ENCODE data around the gene MED13L. TPM values are rescaled to one million over a fixed set of nuclear protein-coding genes. Genes with fewer than 3 reads are reported as not detected.

Gene MED13L
- total and polyA plus RNA-seq, 8 donors, result 10.3 to 93.8 (median 53.0) TPM

DNA sequence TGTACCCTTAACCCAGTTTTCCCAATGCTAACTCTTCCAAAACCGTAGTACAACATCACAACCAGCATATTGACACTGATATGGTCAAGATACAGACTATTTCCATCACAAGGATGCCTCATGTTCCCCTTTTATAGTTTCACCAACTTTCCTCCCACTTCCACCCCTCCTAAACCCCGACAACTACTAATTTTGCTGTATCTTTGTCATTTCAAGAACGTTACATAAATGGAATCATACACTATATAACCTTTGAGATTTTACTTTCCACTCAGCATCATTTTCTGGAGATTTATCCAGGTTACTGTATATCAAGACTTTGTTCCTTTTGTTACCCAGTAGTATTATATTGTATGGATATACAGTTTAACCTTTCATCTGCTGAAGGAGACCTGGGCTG is 88.9 kb downstream of the MED13L start:
- WGBS, 2 donors, result 76 to 79% methylated on average over 3 of the region's 3 CpGs
- H3K36me3 ChIP-seq, result no peaks in the 10 kb centered on the region
- TF ChIP-seq, protein P1, sequence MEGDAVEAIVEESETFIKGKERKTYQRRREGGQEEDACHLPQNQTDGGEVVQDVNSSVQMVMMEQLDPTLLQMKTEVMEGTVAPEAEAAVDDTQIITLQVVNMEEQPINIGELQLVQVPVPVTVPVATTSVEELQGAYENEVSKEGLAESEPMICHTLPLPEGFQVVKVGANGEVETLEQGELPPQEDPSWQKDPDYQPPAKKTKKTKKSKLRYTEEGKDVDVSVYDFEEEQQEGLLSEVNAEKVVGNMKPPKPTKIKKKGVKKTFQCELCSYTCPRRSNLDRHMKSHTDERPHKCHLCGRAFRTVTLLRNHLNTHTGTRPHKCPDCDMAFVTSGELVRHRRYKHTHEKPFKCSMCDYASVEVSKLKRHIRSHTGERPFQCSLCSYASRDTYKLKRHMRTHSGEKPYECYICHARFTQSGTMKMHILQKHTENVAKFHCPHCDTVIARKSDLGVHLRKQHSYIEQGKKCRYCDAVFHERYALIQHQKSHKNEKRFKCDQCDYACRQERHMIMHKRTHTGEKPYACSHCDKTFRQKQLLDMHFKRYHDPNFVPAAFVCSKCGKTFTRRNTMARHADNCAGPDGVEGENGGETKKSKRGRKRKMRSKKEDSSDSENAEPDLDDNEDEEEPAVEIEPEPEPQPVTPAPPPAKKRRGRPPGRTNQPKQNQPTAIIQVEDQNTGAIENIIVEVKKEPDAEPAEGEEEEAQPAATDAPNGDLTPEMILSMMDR (IDR thresholded peaks at IDR 0.05), result no peak
- FAIRE-seq (no peak), ATAC-seq (no peak), DNase-seq (no peak)
- peaks cover 11 to 20% (median 14%) of the 10 kb centered on the region in 3 donors for H3K4me1 ChIP-seq
- H3K27ac ChIP-seq, result no peak overlapping the region
- no peaks in the 10 kb centered on the region for H3K9me3 ChIP-seq
- H3K27me3 ChIP-seq, result no peaks in the 10 kb centered on the region
- H3K4me3 ChIP-seq, result no peak overlapping the region
- intact Hi-C loops (cut with DNase I), result no loop called here

DNA sequence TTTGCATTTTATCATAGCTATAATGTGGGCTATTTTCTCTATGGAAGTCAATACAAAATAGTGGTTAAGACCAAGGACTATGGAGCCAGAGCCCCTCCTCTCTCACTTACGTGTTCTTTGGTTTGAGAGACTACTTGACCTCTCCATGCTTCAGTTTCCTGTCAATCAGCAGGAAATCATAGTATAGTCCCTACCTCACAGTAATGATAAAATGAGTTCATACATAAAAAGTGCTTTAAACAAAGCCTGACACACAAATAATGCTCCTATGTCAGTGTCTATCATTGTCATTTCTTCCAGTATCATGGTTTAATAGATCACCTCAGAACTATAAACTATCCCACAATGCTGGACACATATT is 90.4 kb downstream of the MED13L start:
- Histone ChIP-seq H3K27me3 (no peaks in the 10 kb centered on the region), H3K36me3 (no peaks in the 10 kb centered on the region), H3K27ac (no peak overlapping the region), H3K4me3 (no peak overlapping the region), H3K4me1 (peaks cover 11 to 23% (median 14%) of the 10 kb centered on the region in 3 donors), H3K9me3 (no peaks in the 10 kb centered on the region)
- intact Hi-C loops (cut with DNase I), result no loop called here
- FAIRE-seq (no peak), ATAC-seq (peak in 1 of 4 donors; percentile 28), DNase-seq (no peak)
- TF ChIP-seq, protein P1 (IDR thresholded peaks at IDR 0.05), result no peak
- 71 to 81% methylated on average over 1 of the region's 1 CpG for WGBS, 2 donors

DNA sequence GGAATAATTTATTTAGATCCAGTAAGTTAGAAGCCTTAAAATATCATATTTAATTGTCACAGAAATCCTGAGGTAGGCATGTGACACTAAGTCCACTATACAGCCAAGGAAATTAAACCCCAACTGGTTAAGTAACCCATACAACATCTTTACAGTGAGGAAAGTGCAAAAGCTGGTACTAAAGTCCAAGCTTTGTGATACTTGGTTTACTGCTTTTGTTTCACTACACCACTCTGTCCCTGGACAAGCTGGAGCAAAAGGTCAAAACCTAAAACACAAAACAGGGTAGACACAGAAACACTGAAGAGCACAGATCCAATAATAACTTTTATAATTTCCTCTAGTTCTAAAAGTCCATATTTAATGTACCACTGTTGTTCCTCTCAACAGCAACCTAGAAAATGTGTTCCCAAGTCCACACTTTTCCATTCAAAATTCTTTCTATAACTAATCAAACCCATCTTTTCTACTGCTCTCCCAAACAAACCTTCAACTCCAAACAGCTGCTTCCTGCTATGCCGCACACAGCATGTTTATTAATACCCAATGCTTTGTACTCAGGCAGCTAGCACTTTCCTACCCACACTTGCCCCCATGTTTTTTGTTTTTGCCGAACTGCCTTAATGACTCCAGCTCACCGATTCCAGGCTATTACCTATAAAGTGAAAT is 90.9 kb downstream of the MED13L start:
- no peaks in the 10 kb centered on the region for H3K9me3 ChIP-seq
- DNase-seq (no peak), ATAC-seq (peak in 3 of 4 donors; percentile 37 to 58 (median 44)), FAIRE-seq (no peak)
- no peaks in the 10 kb centered on the region for H3K36me3 ChIP-seq
- H3K4me3 ChIP-seq, result no peak overlapping the region
- H3K27ac ChIP-seq, result no peak overlapping the region
- H3K27me3 ChIP-seq, result no peaks in the 10 kb centered on the region
- intact Hi-C loops (cut with DNase I), result no loop called here
- WGBS, 2 donors, result 75 to 79% methylated on average over 3 of the region's 3 CpGs
- TF ChIP-seq, protein P1 (IDR thresholded peaks at IDR 0.05), result no peak
- H3K4me1 ChIP-seq, result peaks cover 11 to 23% (median 14%) of the 10 kb centered on the region in 3 donors

DNA sequence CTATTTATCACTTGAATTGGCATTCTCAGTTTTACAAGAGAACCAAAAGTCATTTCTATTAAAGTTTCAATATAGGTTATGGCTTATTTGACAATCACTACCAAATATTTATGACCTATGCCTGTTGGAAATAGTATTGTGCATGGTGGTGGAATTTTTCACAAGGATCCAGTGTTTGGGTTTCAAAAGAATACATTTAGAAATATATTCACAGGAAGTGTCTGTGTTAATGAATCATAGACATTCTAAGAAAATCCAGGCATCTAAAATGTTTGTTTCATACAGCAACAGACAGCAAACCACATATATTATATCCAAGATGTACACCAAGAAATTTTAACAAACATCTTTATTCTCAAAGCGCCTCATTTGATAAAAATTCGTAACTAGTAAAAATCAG is 92.7 kb downstream of the MED13L start:
- Histone ChIP-seq H3K36me3 (no peaks in the 10 kb centered on the region), H3K27ac (no peak overlapping the region), H3K9me3 (no peaks in the 10 kb centered on the region), H3K4me3 (no peak overlapping the region), H3K4me1 (peaks cover 9 to 15% (median 10%) of the 10 kb centered on the region in 3 donors), H3K27me3 (no peaks in the 10 kb centered on the region)
- no peak for FAIRE-seq
- intact Hi-C loops (cut with DNase I), result no loop called here
- WGBS, 2 donors, result 88 to 89% methylated on average over 2 of the region's 2 CpGs
- no peak for ATAC-seq
- no peak for DNase-seq
- TF ChIP-seq, protein P1 (IDR thresholded peaks at IDR 0.05), result no peak

DNA sequence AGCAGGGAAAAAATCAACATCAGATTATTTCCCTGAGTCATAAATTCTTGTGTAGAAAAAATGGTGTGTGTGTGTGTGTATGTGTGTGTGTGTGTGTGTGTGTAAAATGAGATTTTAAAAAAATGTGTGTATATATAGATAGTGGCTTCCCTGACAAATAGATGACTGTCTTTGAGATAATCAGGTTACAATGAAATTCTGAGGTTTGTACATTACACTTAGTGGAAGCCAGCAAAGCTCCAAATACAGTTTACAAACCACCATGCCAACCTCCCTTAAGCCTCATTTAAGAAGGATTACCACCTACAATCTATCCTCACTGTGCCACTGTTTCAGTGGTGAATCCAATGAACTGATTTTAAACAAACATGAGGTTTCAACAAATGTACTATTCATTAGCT is 93.8 kb downstream of the MED13L start:
- H3K36me3 ChIP-seq, result no peaks in the 10 kb centered on the region
- FAIRE-seq (no peak), DNase-seq (no peak), ATAC-seq (peak in 2 of 4 donors; percentile 14 to 30)
- intact Hi-C loops (cut with DNase I), result no loop called here
- TF ChIP-seq, protein P1 (IDR thresholded peaks at IDR 0.05), result no peak
- no peaks in the 10 kb centered on the region for H3K27me3 ChIP-seq
- H3K27ac ChIP-seq, result no peak overlapping the region
- H3K4me3 ChIP-seq, result no peak overlapping the region
- H3K9me3 ChIP-seq, result no peaks in the 10 kb centered on the region
- H3K4me1 ChIP-seq, result peaks cover 7 to 15% (median 8%) of the 10 kb centered on the region in 3 donors

Data from pancreas (tissue), 10 donors.